H1 (cell line): ENCODE data around the gene DRD2. TPM values are rescaled to one million over a fixed set of nuclear protein-coding genes. Genes with fewer than 3 reads are reported as not detected.

Experiments
- CTCF ChIA-PET: fragments of 300-600 bp; sonication (Branson Sonifier 250); formaldehyde crosslinking; loops from one replicate; lab custom pipeline; 2021; ENCODE audit not compliant: partially characterized antibody; lab: Charles Lee
- POLR2A ChIA-PET: fragments of 300-600 bp; sonication (Branson Sonifier 250); formaldehyde crosslinking; loops from one replicate; lab custom pipeline; 2021; ENCODE audit warnings: inconsistent platforms; ENCODE audit not compliant: partially characterized antibody; lab: Charles Lee
- DNase-seq, 2 experiments: peaks; one replicate each; pipeline versions ENCODE4 v3.0.0 to v3.0.0-alpha.2; 2010 to 2022; ENCODE audit warnings: low spot score in 2 of 2, low read depth in 1 of 2, mixed read lengths in 1 of 2
- FAIRE-seq: peaks from 2 replicates; lab custom pipeline; 2011; peaks lifted over from hg19 to GRCh38; lab: Jason Lieb, UNC
- H2AFZ ChIP-seq: 2 replicates; pipeline ENCODE4 v1.8.1; 2012; ENCODE audit warnings: low read length, inconsistent platforms
- H2AK5ac ChIP-seq: 2 replicates; pipeline ENCODE4 v1.6.1; 2013; ENCODE audit warnings: low read depth, low read length
- H2BK120ac ChIP-seq: replicated peaks from 2 replicates; pipeline ENCODE3; 2013; ENCODE audit warnings: low read depth, low read length, inconsistent platforms
- H2BK12ac ChIP-seq: 2 replicates; pipeline ENCODE4 v1.6.1; 2013; ENCODE audit warnings: low read depth, low read length
- H2BK15ac ChIP-seq: 2 replicates; pipeline ENCODE4 v1.6.1; 2013; ENCODE audit warnings: low read length
- H2BK20ac ChIP-seq: 2 replicates; pipeline ENCODE4 v1.6.1; 2013; ENCODE audit warnings: low read length
- H2BK5ac ChIP-seq: 2 replicates; pipeline ENCODE4 v1.6.1; 2013; ENCODE audit warnings: low read depth, low read length
- H3K14ac ChIP-seq: 2 replicates; pipeline ENCODE4 v1.6.1; 2013; ENCODE audit warnings: inconsistent platforms; ENCODE audit not compliant: insufficient read length
- H3K18ac ChIP-seq: 2 replicates; pipeline ENCODE4 v1.6.1; 2013; ENCODE audit warnings: low read length; ENCODE audit errors: extremely low read depth
- H3K23ac ChIP-seq: 2 replicates; pipeline ENCODE4 v1.6.1; 2013; ENCODE audit warnings: inconsistent platforms; ENCODE audit not compliant: insufficient read length
- H3K23me2 ChIP-seq: 2 replicates; pipeline ENCODE4 v1.6.1; 2013; ENCODE audit warnings: low read depth, low read length
- H3K27ac ChIP-seq: 2 replicates; pipeline ENCODE4 v1.6.1; 2011; ENCODE audit warnings: low read depth, low read length, inconsistent platforms
- H3K27me3 ChIP-seq, 4 experiments: replicated peaks in 1 of 4; 1 replicate in 1 of 4; 2 replicates in 3 of 4; pipeline versions ENCODE4 v1.6.1 to v1.8.1; 2011 to 2013; ENCODE audit warnings: low read length in 3 of 4, mild to moderate bottlenecking in 3 of 4, inconsistent platforms in 2 of 4, mixed read lengths in 2 of 4, moderate library complexity in 1 of 4; ENCODE audit not compliant: control insufficient read depth in 3 of 4, insufficient read depth in 3 of 4; ENCODE audit errors: extremely low read depth in 1 of 4
- H3K36me3 ChIP-seq, 4 experiments: 2 replicates each; pipeline versions ENCODE4 v1.6.1 to v1.8.1; 2011 to 2013; ENCODE audit warnings: mild to moderate bottlenecking in 4 of 4, low read length in 3 of 4, moderate library complexity in 2 of 4, control low read depth in 1 of 4, inconsistent platforms in 1 of 4; ENCODE audit not compliant: insufficient read depth in 4 of 4, control insufficient read depth in 2 of 4
- H3K4ac ChIP-seq: replicated peaks from 2 replicates; pipeline ENCODE3; 2013; ENCODE audit warnings: low read length, low read depth, mixed read lengths, inconsistent platforms; ENCODE audit not compliant: insufficient read length
- H3K4me1 ChIP-seq, 4 experiments: replicated peaks in 1 of 4; 1 replicate in 1 of 4; 2 replicates in 3 of 4; pipeline versions ENCODE4 v1.6.1 to v1.8.1; 2011 to 2013; ENCODE audit warnings: low read length in 3 of 4, inconsistent platforms in 2 of 4, mixed read lengths in 1 of 4; ENCODE audit not compliant: insufficient read depth in 4 of 4, control insufficient read depth in 3 of 4
- H3K4me2 ChIP-seq, 2 experiments: 2 replicates each; pipeline versions ENCODE4 v1.6.1 to v1.8.1; 2011 to 2013; ENCODE audit warnings: low read depth in 2 of 2, low read length in 2 of 2, control low read depth in 1 of 2, inconsistent platforms in 1 of 2, mild to moderate bottlenecking in 1 of 2; ENCODE audit not compliant: insufficient read depth in 1 of 2
- H3K4me3 ChIP-seq, 4 experiments: fragments of 200-600, 300-600 bp in 1 of 4; sonication (generic), shearing (Covaris generic), sonication (Bioruptor Twin) in 1 of 4; 2 replicates each; pipeline versions ENCODE4 v1.5.1 to v1.8.1; 2011 to 2016; ENCODE audit warnings: low read length in 4 of 4, low read depth in 3 of 4, control low read depth in 2 of 4, inconsistent platforms in 2 of 4, mild to moderate bottlenecking in 2 of 4, mixed read lengths in 1 of 4, moderate library complexity in 1 of 4; ENCODE audit not compliant: insufficient read depth in 2 of 4; ENCODE audit errors: extremely low read depth in 1 of 4
- H3K56ac ChIP-seq: replicated peaks from 2 replicates; pipeline ENCODE3; 2013; ENCODE audit warnings: low read depth, mild to moderate bottlenecking, mixed read lengths, low read length, inconsistent platforms; ENCODE audit not compliant: insufficient read length
- H3K79me1 ChIP-seq: 2 replicates; pipeline ENCODE4 v1.6.1; 2013; ENCODE audit warnings: low read depth, low read length, control low read depth
- H3K79me2 ChIP-seq, 2 experiments: 2 replicates each; pipeline versions ENCODE4 v1.6.1 to v1.8.1; 2012 to 2013; ENCODE audit warnings: low read length in 2 of 2, mild to moderate bottlenecking in 2 of 2, inconsistent platforms in 1 of 2; ENCODE audit not compliant: insufficient read depth in 2 of 2, control insufficient read depth in 1 of 2
- H3K9ac ChIP-seq, 4 experiments: replicated peaks in 1 of 4; 1 replicate in 1 of 4; 2 replicates in 3 of 4; pipeline versions ENCODE4 v1.6.1 to v1.8.1; 2011 to 2013; ENCODE audit warnings: low read depth in 3 of 4, low read length in 3 of 4, control low read depth in 2 of 4, mild to moderate bottlenecking in 2 of 4, moderate library complexity in 2 of 4, inconsistent platforms in 1 of 4; ENCODE audit errors: extremely low read depth in 1 of 4
- H3K9me3 ChIP-seq, 2 experiments: 2 replicates each; pipeline versions ENCODE4 v1.6.1 to v1.8.1; 2012 to 2013; ENCODE audit warnings: mild to moderate bottlenecking in 2 of 2, moderate library complexity in 2 of 2, control low read depth in 1 of 2, inconsistent platforms in 1 of 2, low read depth in 1 of 2, low read length in 1 of 2, mixed read lengths in 1 of 2; ENCODE audit not compliant: insufficient read depth in 2 of 2
- H4K20me1 ChIP-seq, 2 experiments: replicated peaks in 1 of 2; 2 replicates each; pipeline versions ENCODE3 to v1.8.1; 2011 to 2013; ENCODE audit warnings: inconsistent platforms in 2 of 2, low read length in 2 of 2, mild to moderate bottlenecking in 1 of 2; ENCODE audit not compliant: insufficient read depth in 2 of 2, control insufficient read depth in 1 of 2
- H4K5ac ChIP-seq: 2 replicates; pipeline ENCODE4 v1.6.1; 2013; ENCODE audit warnings: low read length, low read depth, mixed read lengths, inconsistent platforms; ENCODE audit not compliant: insufficient read length
- H4K8ac ChIP-seq: 2 replicates; pipeline ENCODE4 v1.8.0; 2013; ENCODE audit warnings: mild to moderate bottlenecking, moderate library complexity, low read length, inconsistent platforms; ENCODE audit not compliant: insufficient read depth; ENCODE audit errors: extremely low read depth
- H4K91ac ChIP-seq: replicated peaks from 2 replicates; pipeline ENCODE3; 2013; ENCODE audit warnings: low read length, mixed read lengths, inconsistent platforms; ENCODE audit not compliant: insufficient read length
- GTF2F1 ChIP-seq: IDR thresholded peaks from 2 replicates; pipeline ENCODE4 v1.6.1; 2012; ENCODE audit warnings: low read depth, low read length, improper control_type of control experiment, borderline replicate concordance
- SIN3A ChIP-seq, 2 experiments: IDR thresholded peaks in 1 of 2; conservative IDR thresholded peaks in 1 of 2; 2 replicates each; pipeline ENCODE4 v1.6.1; 2011 to 2012; ENCODE audit warnings: low read length in 2 of 2, improper control_type of control experiment in 1 of 2, low read depth in 1 of 2, mild to moderate bottlenecking in 1 of 2
- YY1 ChIP-seq: IDR thresholded peaks from 2 replicates; pipeline ENCODE4 v1.6.1; 2011; ENCODE audit warnings: low read depth, mild to moderate bottlenecking, low read length
- WGBS, 2 experiments: shearing (Covaris generic) in 1 of 2; methylation state at CpG; one replicate each; pipeline versions ENCODE4 v1.1.6 to v1.1.7; 2013 to 2015; ENCODE audit warnings: low lambda C conversion rate in 2 of 2, mixed read lengths in 2 of 2, inconsistent platforms in 1 of 2, low coverage in 1 of 2, missing lambda C conversion rate in 1 of 2; ENCODE audit not compliant: insufficient replicate concordance in 2 of 2, insufficient coverage in 1 of 2, insufficient read length in 1 of 2; ENCODE audit errors: extremely low coverage in 1 of 2, missing lambda C conversion rate in 1 of 2; 5-methylcytosine and 5-hydroxymethylcytosine counted together
- polyA plus RNA-seq, 7 experiments: library from polyadenylated mRNA; depleted of rRNA in 3 of 7; stranded (reverse) in 5 of 7; unstranded in 2 of 7; fragments of >200 nt in 5 of 7; fragments of 200-250 nt in 2 of 7; gene quantifications; 1 replicate in 5 of 7; 2 replicates in 1 of 7; 4 replicates in 1 of 7; pipeline versions ENCODE4 v1.2.1 to v1.2.3, GENCODE V29; 2011 to 2013; ENCODE audit warnings: missing spikeins in 2 of 7, mixed read lengths in 2 of 7
- total RNA-seq: library from RNA; stranded (reverse); fragmentation: NEBNext Ultra II Directional; extraction: Animal tissue kit (Norgen Biotek cat#: 25700); gene quantifications from 2 replicates; pipeline ENCODE4 v1.2.1, GENCODE V29; 2021
- TF ChIP-seq, protein P1 (sequence below): IDR thresholded peaks from 2 replicates; pipeline ENCODE4 v1.6.1; 2012; ENCODE audit warnings: inconsistent platforms

Gene DRD2
- total and polyA plus RNA-seq, 2 of the 8 experiments (the other 6 are each of a cell fraction or from before 2014, with no cell fraction given) = 0.26 to 0.41 TPM

- H2BK15ac ChIP-seq = no peak overlapping the region
- no peak overlapping the region for H2BK20ac ChIP-seq
- no peak overlapping the region for H2AK5ac ChIP-seq
- H3K4me3 ChIP-seq = no peak overlapping the region
- no peak overlapping the region for H3K14ac ChIP-seq
- H3K36me3 ChIP-seq = no peaks in the 10 kb centered on the region
- no peak overlapping the region for H3K4me2 ChIP-seq
- CTCF ChIA-PET = interaction anchor here (0.6 to 1.1 kb wide), 5 partner anchors 13 to 1393 kb away, joined by 3 to 4 read pairs (median 3); no protein-coding TSS in a partner anchor
- no peak overlapping the region for H4K8ac ChIP-seq
- H3K18ac ChIP-seq = no peak overlapping the region
- H3K9me3 ChIP-seq = no peaks in the 10 kb centered on the region
- H2BK120ac ChIP-seq = no peak overlapping the region
- no peak overlapping the region for H4K91ac ChIP-seq
- H3K79me2 ChIP-seq = no peaks in the 10 kb centered on the region
- H4K20me1 ChIP-seq = no peaks in the 10 kb centered on the region
- no peak overlapping the region for H2BK5ac ChIP-seq
- H2BK12ac ChIP-seq = no peak overlapping the region
- no peak overlapping the region for H3K27ac ChIP-seq
- POLR2A ChIA-PET = no interaction called here
- no peaks in the 10 kb centered on the region; the same call in 1 of the 2 replicates for H3K23me2 ChIP-seq
- no peak overlapping the region for H3K23ac ChIP-seq
- H2AFZ ChIP-seq = no peak overlapping the region
- H3K79me1 ChIP-seq = no peaks in the 10 kb centered on the region
- TF ChIP-seq YY1 = no peak
- TF ChIP-seq, protein P1, sequence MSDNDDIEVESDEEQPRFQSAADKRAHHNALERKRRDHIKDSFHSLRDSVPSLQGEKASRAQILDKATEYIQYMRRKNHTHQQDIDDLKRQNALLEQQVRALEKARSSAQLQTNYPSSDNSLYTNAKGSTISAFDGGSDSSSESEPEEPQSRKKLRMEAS = no peak
- TF ChIP-seq GTF2F1 = no peak
- TF ChIP-seq SIN3A (conservative IDR thresholded peaks at IDR 0.05 in 1 of 2, IDR thresholded peaks at IDR 0.05 in 1 of 2; ENCODE audit: low read depth in 1 of 2, low read length in 2 of 2) = no peak
- DNase-seq (no peak), FAIRE-seq (no peak)
- 77% methylated on average over 6 of the region's 6 CpGs; no CpG with 5 or more reads in 1 of the 2 experiments for WGBS, 2 experiments
- H3K56ac ChIP-seq = no peak overlapping the region
- H3K9ac ChIP-seq = no peak overlapping the region
- no peak overlapping the region for H3K4ac ChIP-seq
- H3K27me3 ChIP-seq = no peaks in the 10 kb centered on the region
- H4K5ac ChIP-seq = no peak overlapping the region
- no peaks in the 10 kb centered on the region for H3K4me1 ChIP-seq
Measured at GRCh38 chr11:113506461-113506860, 31.3 kb upstream of the DRD2 start.
